Measurements from ENCODE around the gene SORCS3. TPM values are rescaled to one million over a fixed set of nuclear protein-coding genes. Genes with fewer than 3 reads are reported as not detected.

The SORCS3 gene
- total RNA-seq, 2 donors from 2014 or later, result 0.68 TPM; not detected in 1

DNA sequence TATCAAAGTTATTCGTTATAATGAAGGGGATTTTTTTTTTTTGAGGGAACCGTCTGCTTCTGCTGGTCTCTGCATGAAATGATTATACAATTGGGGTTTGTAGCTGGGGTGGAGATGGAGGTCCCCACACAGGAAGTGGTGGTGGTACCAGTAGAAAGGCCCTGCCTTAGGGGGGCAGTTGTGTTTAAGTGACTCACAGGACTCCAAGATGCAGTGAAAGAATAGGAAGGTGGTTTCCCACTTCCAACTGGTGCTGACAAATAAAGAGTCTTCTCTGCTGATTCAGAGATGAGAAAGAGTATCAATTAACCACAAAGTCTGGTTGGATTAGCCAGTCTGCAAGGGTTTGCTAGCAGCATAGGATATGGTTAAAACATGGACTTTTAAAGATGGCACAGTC is 376.0 kb downstream of the SORCS3 start:
- no peak overlapping the region for H3K9ac ChIP-seq (ENCODE audit: extremely low read depth, low read length, poor library complexity, severe bottlenecking)
- no peak for DNase-seq
- H3K27me3 ChIP-seq (ENCODE audit: control insufficient read depth, insufficient read depth, low read length, poor library complexity, severe bottlenecking), result no peaks in the 10 kb centered on the region
- Mint-ChIP-seq H3K27me3 (ENCODE audit: insufficient read depth) (no peaks in the 10 kb centered on the region), H3K36me3 (ENCODE audit: low read depth) (no peaks in the 10 kb centered on the region), H3K4me1 (no peaks in the 10 kb centered on the region), H3K9me3 (no peaks in the 10 kb centered on the region), H3K4me3 (no peak overlapping the region), H3K27ac (no peak overlapping the region)
- TF ChIP-seq CTCF (conservative IDR thresholded peaks at IDR 0.05), result no peak
- no peak overlapping the region for H3K27ac ChIP-seq (ENCODE audit: low read depth, low read length)
- 47% methylated on average over 2 of the region's 2 CpGs; no CpG with 5 or more reads in 1 of the 2 experiments for WGBS, 2 experiments (ENCODE audit: insufficient coverage in 1 of 2, insufficient read length in 1 of 2)
- no peaks in the 10 kb centered on the region for H3K9me3 ChIP-seq (ENCODE audit: control insufficient read depth, low read length)
- no peaks in the 10 kb centered on the region for H3K4me1 ChIP-seq (ENCODE audit: control insufficient read depth, insufficient read depth, low read length)
- H3K4me3 ChIP-seq (ENCODE audit: low read length), result no peak overlapping the region
- H3K36me3 ChIP-seq (ENCODE audit: control insufficient read depth, insufficient read depth, low read length), result no peaks in the 10 kb centered on the region

DNA sequence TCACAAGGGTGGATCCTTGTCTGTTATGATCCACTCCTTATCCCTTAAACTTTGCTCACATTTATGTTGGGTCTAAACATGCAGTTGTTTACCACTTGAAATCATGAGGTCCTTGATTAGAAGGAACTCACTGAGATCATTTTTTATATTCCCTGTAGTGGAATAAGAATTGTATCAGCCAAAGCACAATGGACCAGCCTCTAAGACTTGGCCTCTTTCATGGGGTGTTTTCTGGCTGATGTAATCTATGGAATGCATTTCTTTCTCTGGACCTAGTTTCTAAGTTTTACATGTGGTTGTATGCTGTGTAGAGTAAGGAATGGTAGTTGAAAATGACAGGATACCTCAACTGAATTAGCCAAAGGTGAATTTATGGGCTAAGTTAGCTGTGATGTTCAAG is 376.6 kb downstream of the SORCS3 start:
- Histone ChIP-seq H3K4me1 (ENCODE audit: control insufficient read depth, insufficient read depth, low read length) (no peaks in the 10 kb centered on the region), H3K27me3 (ENCODE audit: control insufficient read depth, insufficient read depth, low read length, poor library complexity, severe bottlenecking) (no peaks in the 10 kb centered on the region), H3K9ac (ENCODE audit: extremely low read depth, low read length, poor library complexity, severe bottlenecking) (no peak overlapping the region), H3K27ac (ENCODE audit: low read depth, low read length) (no peak overlapping the region), H3K9me3 (ENCODE audit: control insufficient read depth, low read length) (no peaks in the 10 kb centered on the region), H3K36me3 (ENCODE audit: control insufficient read depth, insufficient read depth, low read length) (no peaks in the 10 kb centered on the region), H3K4me3 (ENCODE audit: low read length) (no peak overlapping the region)
- Mint-ChIP-seq H3K4me1 (no peaks in the 10 kb centered on the region), H3K9me3 (no peaks in the 10 kb centered on the region), H3K27ac (no peak overlapping the region), H3K27me3 (ENCODE audit: insufficient read depth) (no peaks in the 10 kb centered on the region), H3K36me3 (ENCODE audit: low read depth) (no peaks in the 10 kb centered on the region), H3K4me3 (no peak overlapping the region)
- no peak for DNase-seq
- no peak for TF ChIP-seq CTCF (conservative IDR thresholded peaks at IDR 0.05)

DNA sequence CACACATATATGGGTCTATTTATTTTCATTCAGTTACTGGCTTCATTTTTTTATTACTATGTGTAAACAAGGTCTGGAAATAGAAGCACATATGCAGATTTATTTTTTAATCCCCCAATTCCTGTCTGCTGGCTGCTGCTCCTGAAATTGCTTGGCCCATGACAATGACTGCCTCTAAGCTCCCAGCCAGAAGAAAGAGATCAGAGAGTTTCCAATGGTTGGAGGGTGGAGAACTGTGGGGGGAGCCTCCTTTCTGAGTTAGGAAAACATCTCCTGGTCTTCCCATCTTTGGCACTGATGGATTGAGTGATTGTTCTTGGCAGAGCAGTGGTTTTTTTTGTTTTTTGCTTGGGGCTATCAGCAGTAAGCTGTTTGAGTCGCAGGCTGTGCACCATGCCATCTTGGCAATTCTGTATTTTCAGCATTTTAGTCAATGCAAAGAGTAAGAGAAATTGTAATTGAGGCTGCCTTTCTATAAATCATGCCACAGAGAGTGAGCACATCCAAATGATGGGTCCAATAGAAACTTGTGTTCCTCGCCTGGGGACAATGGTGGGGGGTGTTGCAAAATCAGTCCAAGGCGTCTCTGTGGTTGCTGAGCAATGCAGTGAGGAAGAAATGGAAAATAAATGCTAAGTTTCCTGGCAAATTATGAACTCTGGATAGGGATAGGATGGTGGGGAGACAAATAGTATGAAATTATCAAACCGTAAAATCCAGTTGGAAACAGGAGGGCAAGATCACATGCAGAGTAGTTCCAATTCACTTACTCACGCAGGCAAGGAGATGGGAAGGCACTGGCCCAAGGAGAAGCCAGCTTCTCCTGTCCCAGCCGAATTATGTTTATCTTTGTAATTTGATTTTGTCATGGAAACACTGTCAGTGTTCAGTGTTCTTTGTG is 382.4 kb downstream of the SORCS3 start:
- Mint-ChIP-seq H3K27me3 (ENCODE audit: insufficient read depth) (no peaks in the 10 kb centered on the region), H3K36me3 (ENCODE audit: low read depth) (no peaks in the 10 kb centered on the region), H3K4me1 (peaks cover 8% of the 10 kb centered on the region), H3K4me3 (no peak overlapping the region), H3K9me3 (no peaks in the 10 kb centered on the region), H3K27ac (no peak overlapping the region)
- Histone ChIP-seq H3K36me3 (ENCODE audit: control insufficient read depth, insufficient read depth, low read length) (no peaks in the 10 kb centered on the region), H3K9me3 (ENCODE audit: control insufficient read depth, low read length) (no peaks in the 10 kb centered on the region), H3K27me3 (ENCODE audit: control insufficient read depth, insufficient read depth, low read length, poor library complexity, severe bottlenecking) (no peaks in the 10 kb centered on the region), H3K4me3 (ENCODE audit: low read length) (no peak overlapping the region), H3K4me1 (ENCODE audit: control insufficient read depth, insufficient read depth, low read length) (no peaks in the 10 kb centered on the region), H3K9ac (ENCODE audit: extremely low read depth, low read length, poor library complexity, severe bottlenecking) (no peak overlapping the region), H3K27ac (ENCODE audit: low read depth, low read length) (peak overlapping the region; percentile 68)
- DNase-seq, result no peak
- TF ChIP-seq CTCF (conservative IDR thresholded peaks at IDR 0.05), result no peak
- WGBS, 2 experiments (ENCODE audit: insufficient coverage in 1 of 2, insufficient read length in 1 of 2), result 75 to 87% methylated on average over 3 to 6 of the region's 6 CpGs

Measured in endodermal cell (in vitro differentiated cells).